ENCODE results near the gene ZNF709.
"Not testable (repeated sequence)": the region's sequence is repeated elsewhere in the genome, so short reads cannot be mapped to it uniquely, and the experiment has no call there.

Gene ZNF709

GRCh38 chr19:12484371-12485051 lies at the start of gene ZNF709:
Gene ZNF709, minus strand, starts transcription at chr19:12484816. Its CDS starts 159 bp downstream, at chr19:12484657.
- FAIRE-seq = peak; percentile 42

GRCh38 chr19:12527034-12527836 lies 42.6 kb upstream of the ZNF709 start:
- DNase-seq (ENCODE audit: low spot score) (no peak), FAIRE-seq (no peak)

More at GRCh38 chr19:12484371-12485051, at the start of gene ZNF709:
- DNase-seq (ENCODE audit: low spot score) = peak; percentile 88

- DNase-seq (ENCODE audit: low spot score) (no peak), FAIRE-seq (no peak)
Observed at GRCh38 chr19:12526542-12526941, 41.9 kb upstream of the ZNF709 start.

DNA sequence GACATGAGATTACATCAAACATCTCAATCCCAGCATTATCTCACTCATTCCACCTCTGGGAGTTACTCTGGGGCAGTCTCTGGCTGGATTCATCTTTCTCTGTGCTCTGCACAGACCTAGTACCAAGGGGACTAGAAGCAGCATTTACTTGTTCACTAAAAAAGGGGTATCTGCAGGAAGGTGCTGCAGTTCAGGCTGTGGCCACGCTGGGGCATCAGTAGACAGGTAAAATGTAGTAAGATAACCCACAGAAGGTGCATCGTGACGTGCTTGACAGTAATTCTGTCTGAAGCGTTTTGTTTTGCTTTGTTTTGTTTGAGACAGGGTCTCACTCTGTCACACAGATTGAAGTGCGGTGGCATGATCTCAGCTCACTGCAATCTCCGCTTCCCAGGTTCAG lies 37.4 kb upstream of the ZNF709 start:
- DNase-seq (ENCODE audit: low spot score) (no peak), FAIRE-seq (no peak)

DNA sequence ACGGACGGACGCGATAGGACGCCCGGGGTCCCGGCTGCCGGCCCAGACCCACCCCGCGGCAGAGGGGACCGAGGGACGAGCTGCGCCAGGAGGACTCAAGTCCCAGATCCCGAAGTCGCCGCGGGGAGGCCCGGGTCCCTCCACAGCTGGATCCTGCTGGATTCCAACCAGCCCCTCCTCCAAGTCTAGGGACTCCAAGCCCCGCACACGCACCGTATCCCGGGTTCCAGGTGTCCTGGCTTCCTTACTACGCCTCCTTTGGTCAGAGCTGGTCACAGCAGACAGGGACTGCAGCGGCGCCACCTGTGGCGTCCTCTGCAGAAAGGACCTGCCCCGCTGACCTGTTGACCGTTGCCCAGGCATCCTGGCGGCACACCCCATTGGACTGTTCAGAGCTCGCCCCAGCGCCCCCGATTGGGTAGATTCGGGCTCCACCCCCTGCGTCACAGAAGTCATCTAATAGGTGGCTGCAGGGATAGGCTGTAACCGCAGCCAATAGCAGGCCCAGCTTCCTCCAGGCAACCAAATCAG lies 29.0 kb upstream of the ZNF709 start:
- DNase-seq (ENCODE audit: low spot score) (no peak), FAIRE-seq (no peak)

GRCh38 chr19:12497032-12497431 lies 12.4 kb upstream of the ZNF709 start:
- no peak for FAIRE-seq

GRCh38 chr19:12496480-12496879 lies 11.9 kb upstream of the ZNF709 start:
- FAIRE-seq = no peak
- DNase-seq (ENCODE audit: low spot score) = no peak

More at GRCh38 chr19:12497032-12497431, 12.4 kb upstream of the ZNF709 start:
- no peak for DNase-seq (ENCODE audit: low spot score)

DNA sequence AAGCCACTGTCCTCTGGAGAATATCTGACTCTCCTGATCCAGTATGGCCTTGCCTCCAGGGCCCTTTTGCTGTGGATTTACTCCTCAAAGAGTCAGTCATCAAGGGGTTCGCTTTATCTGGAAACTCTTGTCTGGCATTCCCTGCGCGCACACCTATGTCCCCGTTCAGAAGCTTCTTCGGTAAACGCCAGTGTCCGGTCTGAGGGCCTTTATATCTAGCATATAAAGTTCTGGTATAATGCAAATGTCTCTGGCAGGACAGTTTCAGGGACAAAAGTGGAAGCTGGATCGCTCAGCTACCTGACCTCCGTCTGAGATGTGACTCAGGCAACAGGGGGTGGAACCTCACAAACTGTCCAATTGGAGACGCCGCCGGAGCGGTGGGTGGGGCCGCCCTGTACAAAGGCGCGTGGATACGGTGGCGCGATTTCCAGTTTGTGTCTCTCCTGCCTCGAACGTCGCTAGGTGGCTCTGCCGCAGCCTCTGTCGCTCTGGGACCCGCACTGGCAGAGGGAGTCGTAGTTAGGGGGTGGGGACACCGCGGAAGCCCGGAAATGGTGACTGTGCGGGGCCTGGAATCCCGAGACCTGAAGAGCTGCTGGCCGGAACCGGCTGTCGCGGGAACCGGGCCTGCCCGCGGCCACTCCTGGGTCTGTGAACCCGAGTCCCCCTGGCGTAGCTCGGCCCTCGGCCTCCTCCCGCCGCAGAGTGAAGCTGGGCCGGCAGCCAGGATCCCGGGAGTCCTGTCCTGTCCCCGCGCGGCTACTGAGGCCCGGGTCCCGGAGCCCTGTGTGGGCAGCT lies 10.6 kb upstream of the ZNF709 start:
- DNase-seq (ENCODE audit: low spot score) = no peak
- FAIRE-seq = no peak

- no peak for FAIRE-seq
- DNase-seq (ENCODE audit: low spot score) = no peak
Observed at GRCh38 chr19:12494260-12494860, 9.7 kb upstream of the ZNF709 start.

GRCh38 chr19:12486265-12486783 lies 1.7 kb upstream of the ZNF709 start:
- DNase-seq (ENCODE audit: low spot score); FAIRE-seq: not testable (repeated sequence)

- DNase-seq (ENCODE audit: low spot score) (no peak), FAIRE-seq (no peak)
Observed at GRCh38 chr19:12485571-12485970, 955 bp upstream of the ZNF709 start.

- no peak for FAIRE-seq
- DNase-seq (ENCODE audit: low spot score) = no peak
Observed at GRCh38 chr19:12485052-12485416, 418 bp upstream of the ZNF709 start.

DNA sequence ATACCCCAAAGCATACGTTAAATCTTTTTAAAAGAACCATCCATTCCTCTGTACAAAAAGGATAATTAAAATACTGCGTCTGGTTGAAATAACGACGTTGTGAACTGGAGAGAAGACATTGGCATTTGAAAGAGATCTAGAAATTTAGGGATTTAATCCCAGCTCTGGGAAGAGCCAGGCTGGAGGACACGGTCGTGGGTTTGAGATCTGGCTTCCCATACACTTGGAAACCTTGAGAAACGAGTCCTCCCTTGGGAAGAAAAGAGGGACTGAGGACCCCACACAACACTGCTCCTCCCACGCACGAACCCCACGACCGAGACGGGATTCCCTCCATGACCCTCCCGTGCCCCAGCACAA lies 625 bp downstream of the ZNF709 start:
- FAIRE-seq = no peak

GRCh38 chr19:12482509-12482886 lies 2.1 kb downstream of the ZNF709 start:
- FAIRE-seq = no peak

More for the DNA sequence above, 625 bp downstream of the ZNF709 start:
- DNase-seq (ENCODE audit: low spot score) = no peak

DNA sequence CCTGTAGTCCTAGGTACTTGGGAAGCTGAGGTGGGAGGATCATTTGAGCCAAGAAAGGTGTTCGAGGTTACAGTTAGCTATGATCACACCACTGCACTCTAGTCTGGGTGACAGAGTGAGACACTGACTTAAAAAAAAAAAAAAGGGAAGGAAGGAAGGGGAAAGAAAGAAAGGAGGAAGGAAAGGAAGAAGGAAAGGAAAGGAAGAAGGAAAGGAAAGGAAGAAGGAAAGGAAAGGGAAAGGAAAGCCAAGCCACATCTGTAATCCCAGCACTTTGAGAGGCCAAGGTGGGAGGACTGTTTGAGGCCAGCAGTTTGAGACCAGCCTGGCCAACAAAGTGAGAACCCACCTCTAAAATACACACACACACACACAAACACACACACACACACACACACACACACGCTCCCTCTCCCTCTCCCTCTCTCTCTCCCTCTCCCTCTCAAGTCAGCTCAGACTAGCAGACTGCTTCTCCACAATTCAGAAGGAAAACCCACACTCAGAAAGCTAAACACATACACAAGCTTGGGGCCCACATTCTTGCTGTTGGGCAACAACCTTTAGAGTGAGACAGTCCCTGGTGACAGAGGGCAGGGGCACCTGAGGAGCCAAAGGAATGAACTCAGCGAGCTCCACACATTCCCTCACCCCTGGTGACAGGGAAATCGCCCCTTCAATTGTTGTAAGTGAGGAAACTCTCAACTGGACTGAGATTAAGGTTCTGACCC lies 2.7 kb downstream of the ZNF709 start:
- FAIRE-seq (no peak), DNase-seq (ENCODE audit: low spot score) (no peak)

More at GRCh38 chr19:12482509-12482886, 2.1 kb downstream of the ZNF709 start:
- DNase-seq (ENCODE audit: low spot score) = no peak

GRCh38 chr19:12478234-12478941 lies 6.2 kb downstream of the ZNF709 start:
- no peak for DNase-seq (ENCODE audit: low spot score)
- FAIRE-seq = no peak

- not testable (repeated sequence) for DNase-seq (ENCODE audit: low spot score); FAIRE-seq
Observed at GRCh38 chr19:12467651-12468050, 17.0 kb downstream of the ZNF709 start.

- DNase-seq (ENCODE audit: low spot score) = no peak
- no peak for FAIRE-seq
Observed at GRCh38 chr19:12465211-12465610, 19.4 kb downstream of the ZNF709 start.

- FAIRE-seq (no peak), DNase-seq (ENCODE audit: low spot score) (no peak)
Observed at GRCh38 chr19:12464769-12465168, 19.8 kb downstream of the ZNF709 start.

DNA sequence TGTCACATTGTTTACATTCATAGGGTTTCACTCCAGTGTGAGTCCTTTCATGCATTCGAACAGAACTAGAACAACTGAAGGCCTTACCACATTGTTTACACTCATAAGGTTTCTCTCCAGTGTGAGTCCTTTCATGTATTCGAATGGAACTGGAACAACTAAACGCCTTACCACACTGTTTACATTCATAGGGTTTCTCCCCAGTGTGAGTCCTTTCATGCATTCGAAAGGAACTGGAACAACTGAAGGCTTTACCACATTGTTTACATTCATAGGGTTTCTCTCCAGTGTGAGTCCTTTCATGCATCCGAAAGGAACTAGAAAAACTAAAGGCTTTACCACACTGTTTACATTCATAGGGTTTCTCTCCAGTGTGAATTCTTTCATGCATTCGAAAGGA lies 20.5 kb downstream of the ZNF709 start:
- not testable (repeated sequence) for DNase-seq (ENCODE audit: low spot score); FAIRE-seq
